ENCODE measurements around the gene WFDC6.

- TF ChIP-seq, protein P1, sequence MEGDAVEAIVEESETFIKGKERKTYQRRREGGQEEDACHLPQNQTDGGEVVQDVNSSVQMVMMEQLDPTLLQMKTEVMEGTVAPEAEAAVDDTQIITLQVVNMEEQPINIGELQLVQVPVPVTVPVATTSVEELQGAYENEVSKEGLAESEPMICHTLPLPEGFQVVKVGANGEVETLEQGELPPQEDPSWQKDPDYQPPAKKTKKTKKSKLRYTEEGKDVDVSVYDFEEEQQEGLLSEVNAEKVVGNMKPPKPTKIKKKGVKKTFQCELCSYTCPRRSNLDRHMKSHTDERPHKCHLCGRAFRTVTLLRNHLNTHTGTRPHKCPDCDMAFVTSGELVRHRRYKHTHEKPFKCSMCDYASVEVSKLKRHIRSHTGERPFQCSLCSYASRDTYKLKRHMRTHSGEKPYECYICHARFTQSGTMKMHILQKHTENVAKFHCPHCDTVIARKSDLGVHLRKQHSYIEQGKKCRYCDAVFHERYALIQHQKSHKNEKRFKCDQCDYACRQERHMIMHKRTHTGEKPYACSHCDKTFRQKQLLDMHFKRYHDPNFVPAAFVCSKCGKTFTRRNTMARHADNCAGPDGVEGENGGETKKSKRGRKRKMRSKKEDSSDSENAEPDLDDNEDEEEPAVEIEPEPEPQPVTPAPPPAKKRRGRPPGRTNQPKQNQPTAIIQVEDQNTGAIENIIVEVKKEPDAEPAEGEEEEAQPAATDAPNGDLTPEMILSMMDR (IDR thresholded peaks at IDR 0.05 in 4 of 5, conservative IDR thresholded peaks at IDR 0.05 in 1 of 5) = no peak
- TF ChIP-seq POLR2A (IDR thresholded peaks at IDR 0.05) = no peak
Measured at GRCh38 chr20:45501600-45501999, 37.7 kb downstream of the WFDC6 start.

Measured in gastrocnemius medialis (tissue), 4 donors.